ENCODE measurements around the gene OPA1. TPM values are rescaled to one million over a fixed set of nuclear protein-coding genes. Genes with fewer than 3 reads are reported as not detected.

The OPA1 gene
- total and polyA plus RNA-seq, 8 donors = 12.1 to 198 (median 41.7) TPM

DNA sequence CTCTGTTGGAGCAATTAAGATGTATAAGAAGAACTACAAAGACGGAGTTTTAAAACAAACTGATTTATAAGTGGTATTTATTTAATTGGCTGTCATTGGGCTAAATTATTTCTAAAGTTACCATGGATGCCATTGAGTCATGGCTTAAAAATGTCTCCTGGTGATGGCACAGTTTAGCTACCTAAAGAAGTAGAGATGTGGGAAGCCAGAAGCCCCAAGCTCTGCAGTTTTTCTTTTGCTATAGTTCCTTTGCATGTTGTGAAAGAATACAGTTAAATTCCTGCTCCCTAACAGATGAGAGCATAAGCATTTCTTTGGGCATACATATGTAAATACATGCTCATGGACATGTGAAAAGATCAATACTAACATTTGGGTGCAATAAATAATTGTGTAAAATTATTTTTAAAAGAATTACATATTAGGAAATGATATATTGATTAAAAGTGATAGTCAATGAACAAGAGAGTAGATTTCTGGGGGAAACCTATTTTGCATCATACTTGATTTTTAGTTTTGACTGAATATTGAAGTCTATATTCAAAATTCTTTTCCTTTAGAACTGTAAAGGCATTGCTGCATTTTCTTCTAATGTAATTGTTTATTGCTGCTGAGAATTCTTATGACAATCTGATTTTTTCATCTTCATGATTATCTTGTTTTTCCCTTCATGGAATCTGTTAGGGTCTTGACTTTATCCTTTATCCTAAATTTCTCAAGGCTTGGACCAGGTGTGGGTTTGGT, 2.1 kb downstream of the OPA1 start:
- DNase-seq = no peak
- intact Hi-C loops (cut with DNase I; ENCODE audit: low total_unique reads) = no loop called here
- Histone ChIP-seq H3K36me3 (peaks cover 0 to 30% (median 16%) of the 10 kb centered on the region in 4 donors), H3K27ac (no peak overlapping the region), H3K4me1 (peaks cover 13 to 48% (median 34%) of the 10 kb centered on the region in 4 donors), H3K9me3 (no peaks in the 10 kb centered on the region), H3K4me3 (peak overlapping the region in 1 of 4 donors; percentile 87), H3K27me3 (no peaks in the 10 kb centered on the region)
- 52 to 64% (median 59%) methylated on average over 1 of the region's 1 CpG for WGBS, 5 donors
- TF ChIP-seq, protein P1, sequence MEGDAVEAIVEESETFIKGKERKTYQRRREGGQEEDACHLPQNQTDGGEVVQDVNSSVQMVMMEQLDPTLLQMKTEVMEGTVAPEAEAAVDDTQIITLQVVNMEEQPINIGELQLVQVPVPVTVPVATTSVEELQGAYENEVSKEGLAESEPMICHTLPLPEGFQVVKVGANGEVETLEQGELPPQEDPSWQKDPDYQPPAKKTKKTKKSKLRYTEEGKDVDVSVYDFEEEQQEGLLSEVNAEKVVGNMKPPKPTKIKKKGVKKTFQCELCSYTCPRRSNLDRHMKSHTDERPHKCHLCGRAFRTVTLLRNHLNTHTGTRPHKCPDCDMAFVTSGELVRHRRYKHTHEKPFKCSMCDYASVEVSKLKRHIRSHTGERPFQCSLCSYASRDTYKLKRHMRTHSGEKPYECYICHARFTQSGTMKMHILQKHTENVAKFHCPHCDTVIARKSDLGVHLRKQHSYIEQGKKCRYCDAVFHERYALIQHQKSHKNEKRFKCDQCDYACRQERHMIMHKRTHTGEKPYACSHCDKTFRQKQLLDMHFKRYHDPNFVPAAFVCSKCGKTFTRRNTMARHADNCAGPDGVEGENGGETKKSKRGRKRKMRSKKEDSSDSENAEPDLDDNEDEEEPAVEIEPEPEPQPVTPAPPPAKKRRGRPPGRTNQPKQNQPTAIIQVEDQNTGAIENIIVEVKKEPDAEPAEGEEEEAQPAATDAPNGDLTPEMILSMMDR (IDR thresholded peaks at IDR 0.05) = no peak
- TF ChIP-seq EP300 (IDR thresholded peaks at IDR 0.05) (no peak), POLR2AphosphoS5 (IDR thresholded peaks at IDR 0.05) (no peak), POLR2A (IDR thresholded peaks at IDR 0.05) (no peak)

DNA sequence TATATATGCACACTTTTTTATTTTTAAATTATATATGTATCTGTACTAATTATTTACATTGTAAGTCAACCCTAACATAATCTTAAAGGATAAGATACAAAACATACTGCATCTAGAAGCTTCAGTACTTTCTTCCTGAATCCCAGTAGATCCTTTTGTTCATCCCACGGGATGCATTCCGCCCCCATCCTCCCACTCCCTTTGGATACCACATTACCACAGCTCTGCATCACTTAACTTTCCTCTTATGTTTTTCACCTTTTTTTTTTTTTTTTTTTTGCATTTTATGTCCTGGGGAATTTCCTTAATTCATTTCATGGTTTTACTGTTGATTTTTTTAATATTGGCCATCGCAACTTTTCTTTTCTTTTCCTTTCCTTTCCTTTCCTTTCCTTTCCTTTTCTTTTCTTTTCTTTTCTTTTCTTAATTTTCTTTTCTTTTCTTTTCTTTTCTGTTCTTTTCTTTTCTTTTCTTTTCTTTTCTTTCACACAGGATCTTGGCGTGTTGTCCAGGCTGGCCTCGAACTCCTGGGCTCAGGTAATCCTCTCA, 3.0 kb downstream of the OPA1 start:
- H3K9me3 ChIP-seq = no peaks in the 10 kb centered on the region

GRCh38 chr3:193598202-193598601, 5.2 kb downstream of the OPA1 start:
- Histone ChIP-seq H3K4me1 (peaks cover 9 to 48% (median 31%) of the 10 kb centered on the region in 4 donors), H3K36me3 (peaks cover 0 to 30% (median 16%) of the 10 kb centered on the region in 4 donors), H3K4me3 (no peak overlapping the region), H3K27ac (no peak overlapping the region), H3K27me3 (no peaks in the 10 kb centered on the region), H3K9me3 (no peaks in the 10 kb centered on the region)
- 83 to 94% (median 90%) methylated on average over 2 of the region's 2 CpGs for WGBS, 5 donors
- intact Hi-C loops (cut with DNase I; ENCODE audit: low total_unique reads) = no loop called here
- TF ChIP-seq POLR2AphosphoS5 (IDR thresholded peaks at IDR 0.05) = no peak
- TF ChIP-seq EP300 (IDR thresholded peaks at IDR 0.05) = no peak
- TF ChIP-seq POLR2A (IDR thresholded peaks at IDR 0.05) = no peak
- TF ChIP-seq, protein P1 (IDR thresholded peaks at IDR 0.05) = no peak
- DNase-seq = no peak

More for the DNA sequence above, 3.0 kb downstream of the OPA1 start:
- H3K4me1 ChIP-seq = peaks cover 13 to 48% (median 34%) of the 10 kb centered on the region in 4 donors
- intact Hi-C loops (cut with DNase I; ENCODE audit: low total_unique reads) = no loop called here
- WGBS, 5 donors = 95 to 97% (median 96%) methylated on average over 5 of the region's 5 CpGs
- TF ChIP-seq POLR2AphosphoS5 (IDR thresholded peaks at IDR 0.05) = no peak
- no peak for TF ChIP-seq EP300 (IDR thresholded peaks at IDR 0.05)
- no peak for TF ChIP-seq POLR2A (IDR thresholded peaks at IDR 0.05)
- TF ChIP-seq, protein P1 (IDR thresholded peaks at IDR 0.05) = no peak
- no peak for DNase-seq
- no peak overlapping the region for H3K4me3 ChIP-seq
- no peak overlapping the region for H3K27ac ChIP-seq
- no peaks in the 10 kb centered on the region for H3K27me3 ChIP-seq
- peaks cover 0 to 30% (median 16%) of the 10 kb centered on the region in 4 donors for H3K36me3 ChIP-seq

DNA sequence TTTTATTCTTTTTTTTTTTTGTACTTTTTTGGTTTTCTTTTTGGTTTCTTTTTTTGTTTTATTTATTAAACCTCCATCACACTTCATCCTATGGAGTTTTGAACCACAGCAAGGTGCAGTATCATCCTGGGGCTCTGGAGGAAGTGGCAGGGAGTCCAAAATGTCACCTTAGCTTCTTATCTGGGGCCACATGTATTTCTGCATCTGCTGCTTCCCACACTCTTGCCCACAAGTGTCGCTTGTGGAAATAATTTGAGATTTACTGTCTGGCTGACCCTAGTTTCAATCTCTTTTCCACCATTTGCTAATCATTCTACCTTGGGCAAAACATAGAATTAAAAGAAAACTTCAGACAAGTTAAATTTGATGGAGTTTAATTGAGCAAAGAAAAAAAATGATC, 6.4 kb downstream of the OPA1 start:
- H3K9me3 ChIP-seq = no peaks in the 10 kb centered on the region
- H3K27ac ChIP-seq = no peak overlapping the region
- H3K36me3 ChIP-seq = peaks cover 0 to 33% (median 16%) of the 10 kb centered on the region in 4 donors
- TF ChIP-seq POLR2AphosphoS5 (IDR thresholded peaks at IDR 0.05) (no peak), EP300 (IDR thresholded peaks at IDR 0.05) (no peak), POLR2A (IDR thresholded peaks at IDR 0.05) (no peak)
- TF ChIP-seq, protein P1 (IDR thresholded peaks at IDR 0.05) = no peak
- no peak for DNase-seq
- H3K27me3 ChIP-seq = no peaks in the 10 kb centered on the region
- no peak overlapping the region for H3K4me3 ChIP-seq
- 73 to 97% (median 85%) methylated on average over 1 of the region's 1 CpG for WGBS, 5 donors
- intact Hi-C loops (cut with DNase I; ENCODE audit: low total_unique reads) = no loop called here
- peaks cover 3 to 41% (median 25%) of the 10 kb centered on the region in 4 donors for H3K4me1 ChIP-seq

Data from stomach (tissue), 9 donors.